PC-9 (cell line): ENCODE results near the gene CBFB. TPM values are rescaled to one million over a fixed set of nuclear protein-coding genes. Genes with fewer than 3 reads are reported as not detected.

Source experiments
- BruUV-seq: library from RNA; stranded (reverse); fragments of 400-500 nt; replicated peaks from 2 replicates; lab custom pipeline; 2021; lab: Mats Ljungman, UMichigan
- CTCF ChIA-PET: fragments of 300-600 bp; sonication (Branson Sonifier 250); formaldehyde crosslinking; loops from one replicate; lab custom pipeline; 2022; ENCODE audit warnings: antibody characterized with exemption; lab: Charles Lee
- POLR2A ChIA-PET: fragments of 300-600 bp; sonication (Branson Sonifier 250); formaldehyde crosslinking; loops from one replicate; lab custom pipeline; 2022; ENCODE audit warnings: antibody characterized with exemption; ENCODE audit not compliant: unreplicated experiment; lab: Charles Lee
- DNase-seq, 2 experiments: peaks; one replicate each; pipeline versions ENCODE4 v3.0.0 to v3.0.0-alpha.2; 2015 to 2022; ENCODE audit warnings: mixed read lengths in 1 of 2
- H2AFZ ChIP-seq: fragments of 200-600 bp; sonication (generic); 2 replicates; pipeline ENCODE4 v1.8.1; 2017; ENCODE audit warnings: antibody characterized with exemption
- H3F3A ChIP-seq: fragments of 200-600 bp; sonication (generic); 2 replicates; pipeline ENCODE4 v1.8.1; 2017; ENCODE audit warnings: antibody characterized with exemption, mild to moderate bottlenecking, low read depth; ENCODE audit not compliant: insufficient read depth
- H3K27ac ChIP-seq: fragments of 200-600 bp; sonication (generic); 2 replicates; pipeline ENCODE4 v1.6.1; 2016; ENCODE audit warnings: mixed run types
- H3K27me3 ChIP-seq: fragments of 200-600 bp; sonication (generic); 2 replicates; pipeline ENCODE4 v1.6.1; 2016; ENCODE audit warnings: low read depth, mixed run types; ENCODE audit not compliant: insufficient read depth
- H3K36me3 ChIP-seq: fragments of 200-600 bp; sonication (generic); 2 replicates; pipeline ENCODE4 v1.6.1; 2016; ENCODE audit warnings: low read depth, mixed run types
- H3K4me1 ChIP-seq: fragments of 200-600 bp; sonication (generic); replicated peaks from 2 replicates; pipeline ENCODE4 v1.6.1; 2016; ENCODE audit warnings: mixed run types; ENCODE audit not compliant: insufficient read depth
- H3K4me2 ChIP-seq: fragments of 200-600 bp; sonication (generic); 2 replicates; pipeline ENCODE4 v1.6.1; 2017; ENCODE audit warnings: mixed run types
- H3K4me3 ChIP-seq: fragments of 200-600 bp; sonication (generic); 2 replicates; pipeline ENCODE4 v1.6.1; 2016; ENCODE audit warnings: mixed run types
- H3K79me2 ChIP-seq: fragments of 200-600 bp; sonication (generic); 2 replicates; pipeline ENCODE4 v1.6.1; 2017; ENCODE audit warnings: low read depth, mixed run types
- H3K9me2 ChIP-seq: fragments of 200-600 bp; sonication (generic); 2 replicates; pipeline ENCODE4 v1.8.1; 2017; ENCODE audit warnings: mild to moderate bottlenecking; ENCODE audit not compliant: insufficient read depth
- H3K9me3 ChIP-seq: fragments of 200-600 bp; sonication (generic); 2 replicates; pipeline ENCODE4 v1.8.1; 2016; ENCODE audit warnings: low read depth; ENCODE audit not compliant: insufficient read depth
- H4K20me1 ChIP-seq: fragments of 200-600 bp; sonication (generic); 2 replicates; pipeline ENCODE4 v1.8.1; 2017; ENCODE audit not compliant: insufficient read depth
- CTCF ChIP-seq: fragments of 200-600 bp; sonication (generic); conservative IDR thresholded peaks from 2 replicates; pipeline ENCODE4 v1.6.1; 2017; ENCODE audit warnings: mixed run types, antibody characterized with exemption, mild to moderate bottlenecking, moderate library complexity
- EZH2 ChIP-seq: fragments of 200-600 bp; sonication (generic); IDR thresholded peaks from 2 replicates; pipeline ENCODE4 v1.8.0; 2017; ENCODE audit warnings: antibody characterized with exemption, low read depth
- intact Hi-C: fragments of 100-400 bp; cut with micrococcal nuclease; formaldehyde crosslinking; loops from one replicate; pipeline ENCODE4 v1.10.0; 2022; ENCODE audit not compliant: unreplicated experiment
- total RNA-seq: library from RNA; stranded (reverse); gene quantifications from 2 replicates; pipeline ENCODE4 v1.2.3, GENCODE V29; 2021

The CBFB gene
- total RNA-seq, 1 experiment from 2014 or later: 63.3 TPM

GRCh38 chr16:67054901-67055300 lies 26.0 kb downstream of the CBFB start:
- Histone ChIP-seq H3K27ac (no peak overlapping the region), H3K4me1 (peaks cover 12% of the 10 kb centered on the region), H3K79me2 (peaks cover 69% of the 10 kb centered on the region), H3F3A (peaks cover 17% of the 10 kb centered on the region; the same call in 1 of the 2 replicates), H2AFZ (no peak overlapping the region), H3K27me3 (no peaks in the 10 kb centered on the region), H3K4me2 (no peak overlapping the region), H3K36me3 (no peaks in the 10 kb centered on the region), H3K4me3 (no peak overlapping the region), H3K9me3 (no peaks in the 10 kb centered on the region), H3K9me2 (no peaks in the 10 kb centered on the region), H4K20me1 (peaks cover 42% of the 10 kb centered on the region)
- ChIA-PET POLR2A (interaction anchor here (0.6 kb wide), 1 partner anchor 19 kb away, joined by 12 read pairs; no protein-coding TSS in a partner anchor), CTCF (no interaction called here)
- intact Hi-C loops: no loop called here
- BruUV-seq: no TSS peak
- no peak for DNase-seq
- TF ChIP-seq EZH2: no peak
- TF ChIP-seq CTCF: no peak

- H3K27ac ChIP-seq: no peak overlapping the region
- H3K9me3 ChIP-seq: no peaks in the 10 kb centered on the region
- POLR2A ChIA-PET: no interaction called here
- DNase-seq: peak in 1 of 2 experiments; percentile 80
- H3K4me2 ChIP-seq: no peak overlapping the region
- CTCF ChIA-PET: no interaction called here
- H4K20me1 ChIP-seq: peaks cover 38% of the 10 kb centered on the region
- H3K4me1 ChIP-seq: peaks cover 12% of the 10 kb centered on the region
- no TSS peak for BruUV-seq
- TF ChIP-seq EZH2 (no peak), CTCF (no peak)
- H3K36me3 ChIP-seq: no peaks in the 10 kb centered on the region
- intact Hi-C loops: no loop called here
- H3K4me3 ChIP-seq: no peak overlapping the region
- H2AFZ ChIP-seq: no peak overlapping the region
- no peaks in the 10 kb centered on the region for H3K27me3 ChIP-seq
- H3K9me2 ChIP-seq: no peaks in the 10 kb centered on the region
- peaks cover 72% of the 10 kb centered on the region for H3K79me2 ChIP-seq
- peaks cover 17% of the 10 kb centered on the region; the same call in 1 of the 2 replicates for H3F3A ChIP-seq
Observed at GRCh38 chr16:67055712-67056487, 27.0 kb downstream of the CBFB start.

GRCh38 chr16:67063008-67063407 lies 34.1 kb downstream of the CBFB start:
- no peak for DNase-seq
- no peak overlapping the region for H3K4me2 ChIP-seq
- no peak for TF ChIP-seq CTCF
- TF ChIP-seq EZH2: no peak
- H4K20me1 ChIP-seq: peaks cover 14% of the 10 kb centered on the region
- intact Hi-C loops: no loop called here
- no peak overlapping the region for H3K27ac ChIP-seq
- H2AFZ ChIP-seq: no peak overlapping the region
- peaks cover 56% of the 10 kb centered on the region for H3K79me2 ChIP-seq
- ChIA-PET POLR2A (no interaction called here), CTCF (no interaction called here)
- peaks cover 5% of the 10 kb centered on the region; the same call in 1 of the 2 replicates for H3F3A ChIP-seq
- BruUV-seq: no TSS peak
- no peaks in the 10 kb centered on the region for H3K4me1 ChIP-seq
- H3K9me2 ChIP-seq: no peaks in the 10 kb centered on the region
- no peak overlapping the region for H3K4me3 ChIP-seq
- H3K36me3 ChIP-seq: peaks cover 5% of the 10 kb centered on the region; the same call in 1 of the 2 replicates
- no peaks in the 10 kb centered on the region for H3K9me3 ChIP-seq
- no peaks in the 10 kb centered on the region for H3K27me3 ChIP-seq
